NCI-H526 treated with DMSO at 0.1 percent for 48 hours (cell line): ENCODE data around the gene KIR2DL3.

ENCODE experiments used
- DNase-seq: peaks from one replicate; lab custom pipeline; 2025; lab: John Stamatoyannopoulos, UW

The KIR2DL3 gene

GRCh38 chr19:54792814-54793213 is 54.5 kb downstream of the KIR2DL3 start:
- no peak for DNase-seq

DNA sequence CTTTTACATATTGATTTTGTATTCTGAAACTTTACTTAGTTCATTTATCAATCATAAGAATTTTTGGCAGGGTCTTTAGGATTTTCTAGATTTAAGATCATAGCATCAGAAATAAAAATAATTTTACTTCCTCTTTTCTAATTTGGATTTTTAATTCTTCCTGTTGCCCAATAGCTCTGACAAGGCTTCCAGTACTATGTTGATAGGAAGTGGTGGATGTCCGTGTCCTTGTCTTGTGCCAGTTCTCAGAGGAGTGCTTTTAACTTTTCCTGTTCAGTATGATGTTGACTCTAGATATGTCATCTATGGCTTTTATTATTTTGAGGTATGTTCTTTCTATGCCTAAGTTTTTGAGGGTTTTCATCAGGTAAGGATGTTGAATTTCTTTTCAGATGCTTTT is 57.4 kb downstream of the KIR2DL3 start:
- DNase-seq: no peak
